Fibroblast of skin of left biceps (primary cell): ENCODE measurements around the gene PIRT.

Experiments used
- DNase-seq, 2 experiments: peaks; one replicate each; pipeline ENCODE4 v3.0.0-alpha.2; 2013; ENCODE audit warnings: low read depth in 2 of 2

Gene PIRT

GRCh38 chr17:10789694-10790271 lies 48.1 kb downstream of the PIRT start:
- no peak for DNase-seq

GRCh38 chr17:10787306-10788045 lies 50.4 kb downstream of the PIRT start:
- DNase-seq: no peak

GRCh38 chr17:10785295-10785694 lies 52.6 kb downstream of the PIRT start:
- DNase-seq: no peak

- DNase-seq: no peak
Measured at GRCh38 chr17:10779609-10780008, 58.3 kb downstream of the PIRT start.

- no peak for DNase-seq
Measured at GRCh38 chr17:10777890-10778289, 60.0 kb downstream of the PIRT start.

GRCh38 chr17:10777131-10777807 lies 60.6 kb downstream of the PIRT start:
- DNase-seq: no peak

GRCh38 chr17:10776381-10776780 lies 61.5 kb downstream of the PIRT start:
- no peak for DNase-seq

GRCh38 chr17:10775740-10776356 lies 62.0 kb downstream of the PIRT start:
- no peak for DNase-seq

- no peak for DNase-seq
Measured at GRCh38 chr17:10775058-10775457, 62.8 kb downstream of the PIRT start.

GRCh38 chr17:10773391-10773790 lies 64.5 kb downstream of the PIRT start:
- no peak for DNase-seq
